HL-60/S4 treated with retinoic acid at 250 ng/mL for 4 days and 3 days (cell line): Measurements from ENCODE around the gene RPS3A.
"Not testable (repeated sequence)": the region's sequence is repeated elsewhere in the genome, so short reads cannot be mapped to it uniquely, and the experiment has no call there.

ENCODE experiments used
- in situ Hi-C: fragments of 300-500 bp; cut with MboI; formaldehyde crosslinking; loops from 2 replicates; pipeline ENCODE4 v1.7.0; 2022; ENCODE audit warnings: low sequenced_read_pairs

RPS3A gene

GRCh38 chr4:151114338-151114737 lies 14.9 kb downstream of the RPS3A start:
- in situ Hi-C loops = no loop called here

GRCh38 chr4:151114986-151115385 lies 15.6 kb downstream of the RPS3A start:
- in situ Hi-C loops = no loop called here

- in situ Hi-C loops = no loop called here
These were observed 18.0 kb downstream of the RPS3A start for GRCh38 chr4:151117371-151117962.

- in situ Hi-C loops = no loop called here
These were observed 30.4 kb downstream of the RPS3A start for GRCh38 chr4:151129796-151130195.

GRCh38 chr4:151133311-151133710 lies 33.9 kb downstream of the RPS3A start:
- in situ Hi-C loops = no loop called here

- in situ Hi-C loops = not testable (repeated sequence)
These were observed 36.6 kb downstream of the RPS3A start for GRCh38 chr4:151136048-151136447.

GRCh38 chr4:151139814-151140213 lies 40.4 kb downstream of the RPS3A start:
- in situ Hi-C loops = no loop called here

- in situ Hi-C loops = no loop called here
These were observed 43.3 kb downstream of the RPS3A start for GRCh38 chr4:151142758-151143157.

- in situ Hi-C loops = no loop called here
These were observed 43.7 kb downstream of the RPS3A start for GRCh38 chr4:151143162-151143561.

- in situ Hi-C loops = no loop called here
These were observed 44.4 kb downstream of the RPS3A start for GRCh38 chr4:151143811-151144210.

- in situ Hi-C loops = no loop called here
These were observed 45.1 kb downstream of the RPS3A start for GRCh38 chr4:151144329-151145072.

GRCh38 chr4:151147000-151147399 lies 47.6 kb downstream of the RPS3A start:
- in situ Hi-C loops = no loop called here

GRCh38 chr4:151148261-151148660 lies 48.8 kb downstream of the RPS3A start:
- in situ Hi-C loops = no loop called here

- in situ Hi-C loops = no loop called here
These were observed 51.6 kb downstream of the RPS3A start for GRCh38 chr4:151150821-151151580.

- in situ Hi-C loops = no loop called here
These were observed 52.6 kb downstream of the RPS3A start for GRCh38 chr4:151152028-151152427.

- in situ Hi-C loops = no loop called here
These were observed 54.2 kb downstream of the RPS3A start for GRCh38 chr4:151153585-151153984.
